HEK293 (cell line): Measurements from ENCODE around the gene TRUB1.

Experiments used
- CTCF ChIP-seq: fragments of 450-650 bp; formaldehyde crosslinking; IDR thresholded peaks from 2 replicates; pipeline ENCODE4 v1.5.1; 2016; ENCODE audit warnings: missing biosample characterization, missing genetic modification characterization
- KLF1 ChIP-seq: fragments of 450-650 bp; formaldehyde crosslinking; IDR thresholded peaks from 2 replicates; pipeline ENCODE4 v1.5.1; 2016; ENCODE audit warnings: missing biosample characterization, missing genetic modification characterization
- REST ChIP-seq: fragments of 450-650 bp; formaldehyde crosslinking; IDR thresholded peaks from 2 replicates; pipeline ENCODE4 v1.5.1; 2016; ENCODE audit warnings: missing biosample characterization, missing genetic modification characterization
- TRIM28 ChIP-seq: IDR thresholded peaks from 2 replicates; pipeline ENCODE4 v1.6.1; 2011; ENCODE audit warnings: low read length, control low read depth, borderline replicate concordance
- YY2 ChIP-seq: fragments of 450-650 bp; formaldehyde crosslinking; IDR thresholded peaks from 2 replicates; pipeline ENCODE4 v1.5.1; 2016; ENCODE audit warnings: missing biosample characterization, missing genetic modification characterization
- ZBTB21 ChIP-seq: fragments of 450-650 bp; formaldehyde crosslinking; IDR thresholded peaks from 2 replicates; pipeline ENCODE4 v1.5.1; 2017; ENCODE audit warnings: missing biosample characterization, missing genetic modification characterization
- ZFP41 ChIP-seq: fragments of 450-650 bp; formaldehyde crosslinking; IDR thresholded peaks from 2 replicates; pipeline ENCODE4 v1.5.1; 2016; ENCODE audit warnings: missing biosample characterization, missing genetic modification characterization, borderline replicate concordance
- ZNF24 ChIP-seq: fragments of 450-650 bp; formaldehyde crosslinking; IDR thresholded peaks from 2 replicates; pipeline ENCODE4 v1.5.1; 2016; ENCODE audit warnings: missing biosample characterization, missing genetic modification characterization
- ZNF488 ChIP-seq: fragments of 450-650 bp; formaldehyde crosslinking; IDR thresholded peaks from 2 replicates; pipeline ENCODE4 v1.5.1; 2016; ENCODE audit warnings: missing biosample characterization, missing genetic modification characterization
- ZNF621 ChIP-seq: fragments of 450-650 bp; formaldehyde crosslinking; IDR thresholded peaks from 2 replicates; pipeline ENCODE4 v1.5.1; 2017; ENCODE audit warnings: missing biosample characterization, missing genetic modification characterization
- ZNF704 ChIP-seq: fragments of 450-650 bp; formaldehyde crosslinking; IDR thresholded peaks from 2 replicates; pipeline ENCODE4 v1.5.1; 2016; ENCODE audit warnings: missing biosample characterization, missing genetic modification characterization
- ZNF843 ChIP-seq: fragments of 450-650 bp; formaldehyde crosslinking; IDR thresholded peaks from 2 replicates; pipeline ENCODE4 v1.5.1; 2016; ENCODE audit warnings: missing biosample characterization, missing genetic modification characterization

DNA sequence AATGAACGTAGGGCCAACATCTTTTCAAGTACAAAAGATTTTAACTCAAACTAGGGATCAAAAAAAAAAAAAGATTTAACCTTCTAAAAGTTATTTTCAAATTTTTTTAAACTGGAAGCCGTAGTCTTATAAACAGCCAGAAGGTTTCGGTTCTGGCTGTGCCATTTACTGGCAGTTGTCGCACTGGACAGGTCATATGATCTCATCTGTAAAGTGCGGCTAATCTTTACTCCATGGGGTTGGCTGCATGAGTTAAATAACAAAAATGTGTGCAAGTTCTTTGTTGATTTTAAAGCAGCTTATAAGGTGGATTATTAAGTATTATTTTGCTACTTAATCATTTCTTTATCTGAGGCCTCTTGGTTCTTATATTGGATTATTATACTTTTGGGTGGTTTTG is 36.6 kb downstream of the TRUB1 start:
- TF ChIP-seq TRIM28 (no peak), ZNF621 (no peak), CTCF (no peak), REST (tag by site-specific recombination) (no peak), YY2 (no peak), KLF1 (tag by site-specific recombination) (no peak), ZNF488 (tag by site-specific recombination) (no peak), ZNF843 (no peak), ZFP41 (tag by site-specific recombination) (no peak), ZBTB21 (tag by site-specific recombination) (no peak), ZNF704 (tag by site-specific recombination) (no peak), ZNF24 (tag by site-specific recombination) (no peak)
